AG04450 (cell line): Measurements from ENCODE around the gene TCF20. TPM values are rescaled to one million over a fixed set of nuclear protein-coding genes. Genes with fewer than 3 reads are reported as not detected.

Experiments
- CTCF ChIA-PET: fragments of 300-600, 350-600 bp; formaldehyde crosslinking; extraction: SDS; loops from one replicate; lab custom pipeline; 2022; ENCODE audit warnings: antibody characterized with exemption, inconsistent platforms; lab: Charles Lee
- POLR2A ChIA-PET: fragments of 350-600 bp; formaldehyde crosslinking; extraction: SDS; loops from one replicate; lab custom pipeline; 2021; ENCODE audit warnings: antibody characterized with exemption, inconsistent platforms; lab: Yijun Ruan, JAX
- DNase-seq: peaks from one replicate; pipeline ENCODE4 v3.0.0-alpha.2; 2011; ENCODE audit warnings: low read depth, low spot score
- H3K27ac ChIP-seq: one replicate; pipeline ENCODE4 v1.5.1; 2012; ENCODE audit warnings: low read depth, low read length, control low read depth
- H3K27me3 ChIP-seq: one replicate; pipeline ENCODE4 v1.6.0; 2012; ENCODE audit warnings: low read length; ENCODE audit not compliant: control insufficient read depth, insufficient read depth
- H3K4me3 ChIP-seq: 2 replicates; pipeline ENCODE4 v1.5.1; 2011; ENCODE audit warnings: mild to moderate bottlenecking, low read depth, low read length, control low read depth
- H3K9me3 ChIP-seq: 2 replicates; pipeline ENCODE4 v1.5.1; 2012; ENCODE audit warnings: low read length; ENCODE audit not compliant: control insufficient read depth, insufficient read depth
- polyA plus RNA-seq: library from polyadenylated mRNA; depleted of rRNA; stranded (reverse); fragments of >200 nt; gene quantifications from 2 replicates; pipeline ENCODE4 v1.2.3, GENCODE V29; 2011
- TF ChIP-seq, protein P1 (sequence below): IDR thresholded peaks from 2 replicates; pipeline ENCODE4 v1.5.1; 2011; ENCODE audit warnings: low read depth, low read length, control low read depth, inconsistent platforms

The TCF20 gene
- polyA plus RNA-seq, 1 experiment, result 14.1 TPM

DNA sequence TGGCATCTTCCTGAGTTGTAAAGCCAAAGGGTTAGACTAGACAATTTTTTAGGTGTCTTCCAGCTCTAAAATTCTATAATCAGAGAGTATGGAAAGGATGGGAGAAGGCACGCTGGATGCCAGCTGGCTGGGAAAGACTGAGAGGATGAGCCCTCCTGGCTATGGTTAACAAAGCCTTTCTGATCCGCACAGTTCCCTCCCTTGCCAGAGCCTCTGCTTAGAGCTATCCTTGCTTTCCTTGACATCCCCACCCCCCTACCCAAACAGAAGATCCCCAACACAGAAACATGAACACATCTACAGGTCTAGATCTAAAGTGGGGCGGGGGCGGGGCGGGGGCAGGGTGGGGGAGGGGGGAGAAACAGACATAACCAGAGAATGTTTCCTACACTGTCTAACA lies 6.5 kb downstream of the TCF20 start:
- Histone ChIP-seq H3K27me3 (no peaks in the 10 kb centered on the region), H3K9me3 (no peaks in the 10 kb centered on the region), H3K4me3 (no peak overlapping the region), H3K27ac (no peak overlapping the region)
- CTCF ChIA-PET, result no interaction called here
- TF ChIP-seq, protein P1, sequence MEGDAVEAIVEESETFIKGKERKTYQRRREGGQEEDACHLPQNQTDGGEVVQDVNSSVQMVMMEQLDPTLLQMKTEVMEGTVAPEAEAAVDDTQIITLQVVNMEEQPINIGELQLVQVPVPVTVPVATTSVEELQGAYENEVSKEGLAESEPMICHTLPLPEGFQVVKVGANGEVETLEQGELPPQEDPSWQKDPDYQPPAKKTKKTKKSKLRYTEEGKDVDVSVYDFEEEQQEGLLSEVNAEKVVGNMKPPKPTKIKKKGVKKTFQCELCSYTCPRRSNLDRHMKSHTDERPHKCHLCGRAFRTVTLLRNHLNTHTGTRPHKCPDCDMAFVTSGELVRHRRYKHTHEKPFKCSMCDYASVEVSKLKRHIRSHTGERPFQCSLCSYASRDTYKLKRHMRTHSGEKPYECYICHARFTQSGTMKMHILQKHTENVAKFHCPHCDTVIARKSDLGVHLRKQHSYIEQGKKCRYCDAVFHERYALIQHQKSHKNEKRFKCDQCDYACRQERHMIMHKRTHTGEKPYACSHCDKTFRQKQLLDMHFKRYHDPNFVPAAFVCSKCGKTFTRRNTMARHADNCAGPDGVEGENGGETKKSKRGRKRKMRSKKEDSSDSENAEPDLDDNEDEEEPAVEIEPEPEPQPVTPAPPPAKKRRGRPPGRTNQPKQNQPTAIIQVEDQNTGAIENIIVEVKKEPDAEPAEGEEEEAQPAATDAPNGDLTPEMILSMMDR, result no peak
- DNase-seq, result no peak
- POLR2A ChIA-PET, result no interaction called here

DNA sequence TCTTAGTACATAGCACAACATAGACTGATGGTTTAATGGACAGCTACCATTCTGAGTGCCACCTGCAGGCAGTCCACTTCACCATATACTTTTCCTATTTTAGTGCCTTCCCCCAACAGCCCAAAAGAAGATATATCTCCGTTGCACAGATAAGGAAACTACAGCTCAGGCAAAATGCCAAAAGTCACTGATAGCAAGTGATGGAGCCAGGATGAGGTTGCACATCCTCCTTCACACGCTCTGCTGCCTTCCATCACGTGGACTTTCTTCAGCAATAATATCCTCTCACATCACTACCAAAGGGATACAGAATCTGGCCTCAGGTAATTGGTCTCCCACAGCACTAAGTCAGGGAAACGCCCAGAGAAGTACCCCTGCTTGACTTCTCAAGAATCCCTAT lies 7.5 kb downstream of the TCF20 start:
- POLR2A ChIA-PET, result no interaction called here
- H3K27me3 ChIP-seq, result no peaks in the 10 kb centered on the region
- no peaks in the 10 kb centered on the region for H3K9me3 ChIP-seq
- no peak for DNase-seq
- no peak overlapping the region for H3K27ac ChIP-seq
- CTCF ChIA-PET, result no interaction called here
- TF ChIP-seq, protein P1, result no peak
- H3K4me3 ChIP-seq, result no peak overlapping the region

DNA sequence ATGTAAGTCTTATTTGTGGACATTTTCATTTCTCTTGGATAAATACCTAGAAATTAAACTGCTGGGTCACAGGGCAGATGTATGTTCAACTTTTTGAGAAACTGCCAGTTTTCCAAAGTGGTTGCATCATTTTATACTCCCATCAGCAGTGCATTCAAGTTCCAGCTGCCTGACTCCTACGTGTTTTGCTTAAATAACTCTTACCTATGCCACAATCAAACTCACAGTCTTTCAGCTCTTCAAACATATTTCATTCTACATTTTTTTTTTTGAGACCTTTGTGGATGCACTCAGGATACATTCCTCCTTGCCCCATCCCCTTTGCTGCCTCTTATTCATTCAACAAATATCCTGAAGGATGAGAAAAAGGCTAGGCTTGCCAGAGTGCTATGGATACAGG lies 9.2 kb downstream of the TCF20 start:
- TF ChIP-seq, protein P1, result no peak
- DNase-seq, result peak; percentile 36
- POLR2A ChIA-PET, result no interaction called here
- CTCF ChIA-PET, result no interaction called here
- no peak overlapping the region for H3K4me3 ChIP-seq
- H3K27ac ChIP-seq, result no peak overlapping the region
- H3K27me3 ChIP-seq, result no peaks in the 10 kb centered on the region
- no peaks in the 10 kb centered on the region for H3K9me3 ChIP-seq

DNA sequence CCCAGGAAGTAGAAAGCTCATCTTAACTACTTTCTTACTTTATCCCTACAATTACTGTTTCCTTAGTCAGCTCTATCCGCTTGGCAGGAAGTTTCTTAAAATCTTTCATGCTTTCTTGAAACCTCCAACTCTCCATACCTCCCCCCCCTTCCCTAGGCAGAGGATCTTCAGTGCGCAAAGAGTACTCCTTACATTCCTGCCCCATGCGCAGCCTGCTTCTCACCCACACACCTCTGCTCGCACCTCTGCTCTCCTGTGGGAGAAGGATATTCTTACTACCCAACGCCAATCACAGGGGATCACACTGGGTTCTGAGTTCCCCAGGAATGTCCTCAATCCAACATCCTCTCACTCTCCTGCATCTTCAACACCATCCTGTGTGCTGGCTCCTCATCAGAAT lies 12.3 kb downstream of the TCF20 start:
- Histone ChIP-seq H3K9me3 (no peaks in the 10 kb centered on the region), H3K27me3 (no peaks in the 10 kb centered on the region), H3K4me3 (no peak overlapping the region), H3K27ac (no peak overlapping the region)
- ChIA-PET CTCF (interaction anchor here (0.6 to 1.4 kb wide), 2 partner anchors 24 to 301 kb away, joined by 3 to 4 read pairs; no protein-coding TSS in a partner anchor), POLR2A (interaction anchor here (0.6 kb wide), 1 partner anchor 111 kb away, joined by 3 read pairs; no protein-coding TSS in a partner anchor)
- TF ChIP-seq, protein P1, result no peak
- DNase-seq, result no peak

DNA sequence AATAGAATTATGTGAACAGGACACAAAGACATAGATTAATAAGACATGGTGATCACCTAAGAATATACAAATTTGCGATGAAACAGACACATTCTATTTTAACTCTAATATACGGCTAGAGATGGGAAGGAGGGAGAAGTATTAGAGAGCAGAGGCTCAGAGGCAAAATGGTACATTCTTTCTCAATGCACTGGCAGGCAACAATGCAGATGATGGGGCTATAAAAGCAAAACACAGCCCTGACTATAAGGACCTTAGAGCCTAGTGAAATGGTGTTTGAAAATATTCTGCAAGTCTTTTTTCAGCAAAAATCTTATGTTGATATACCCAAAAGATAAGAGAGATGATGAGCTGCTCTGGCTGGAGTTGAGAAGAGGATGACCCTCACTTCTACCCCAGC lies 13.1 kb downstream of the TCF20 start:
- CTCF ChIA-PET, result interaction anchor here (1.4 kb wide), 1 partner anchor 24 kb away, joined by 3 read pairs; no protein-coding TSS in a partner anchor

More for the DNA sequence above, 13.1 kb downstream of the TCF20 start:
- H3K4me3 ChIP-seq, result no peak overlapping the region
- no peak overlapping the region for H3K27ac ChIP-seq
- H3K9me3 ChIP-seq, result no peaks in the 10 kb centered on the region
- DNase-seq, result no peak
- TF ChIP-seq, protein P1, result no peak
- no peaks in the 10 kb centered on the region for H3K27me3 ChIP-seq
- POLR2A ChIA-PET, result interaction anchor here (0.6 kb wide), 1 partner anchor 110 kb away, joined by 3 read pairs; no protein-coding TSS in a partner anchor
